ENCODE data around the gene PAK1. TPM values are rescaled to one million over a fixed set of nuclear protein-coding genes. Genes with fewer than 3 reads are reported as not detected.
A peak's percentile ranks its signal among the peaks of the same experiment; 100 is the strongest.

The PAK1 gene
- polyA plus RNA-seq, 1 donor (not counting 4 experiments of a cell fraction or from before 2014, with no cell fraction given) = 78.2 TPM

DNA sequence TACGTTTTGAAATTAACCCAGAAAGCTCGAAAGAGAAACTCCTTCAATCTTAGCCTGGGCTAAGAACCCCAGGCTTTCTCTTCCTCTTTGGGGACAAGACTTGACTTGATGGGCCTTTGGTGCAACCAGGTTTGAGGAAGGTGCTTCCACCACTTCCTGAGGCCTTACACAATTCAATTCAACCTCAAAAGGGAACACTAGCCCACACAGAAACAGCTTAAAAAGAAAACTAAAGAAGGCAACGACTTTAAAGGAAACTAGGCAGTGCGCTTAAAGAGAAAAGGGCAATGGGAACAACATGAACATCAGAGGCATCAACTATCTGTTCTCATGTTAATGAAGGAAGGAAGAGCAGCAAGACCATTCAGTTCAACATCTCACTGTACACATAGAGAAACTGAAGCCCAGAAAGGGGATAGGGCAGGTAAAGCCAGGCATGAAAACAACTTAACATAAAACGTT, 24.8 kb downstream of the PAK1 start:
- Histone ChIP-seq H3K9me3 (ENCODE audit: control insufficient read depth, low read depth, low read length) (no peaks in the 10 kb centered on the region), H4K20me1 (ENCODE audit: control insufficient read depth, extremely low read depth, insufficient read depth, low read length) (no peaks in the 10 kb centered on the region), H3K4me3 (ENCODE audit: control insufficient read depth in 2 of 3, extremely low read depth in 1 of 3, insufficient read depth in 2 of 3, low read depth in 1 of 3, low read length in 3 of 3) (no peak overlapping the region), H2AFZ (ENCODE audit: control insufficient read depth, low read length) (no peak overlapping the region), H3K9me1 (ENCODE audit: control insufficient read depth, extremely low read depth, insufficient read depth, low read length) (peaks cover 2% of the 10 kb centered on the region), H3K79me2 (ENCODE audit: control insufficient read depth, insufficient read depth, low read length) (no peaks in the 10 kb centered on the region), H3K4me1 (ENCODE audit: control insufficient read depth, extremely low read depth, insufficient read depth, low read length) (peaks cover 14% of the 10 kb centered on the region), H3K27ac (ENCODE audit: control insufficient read depth, insufficient read depth, low read length) (no peak overlapping the region), H3K4me2 (ENCODE audit: control insufficient read depth, extremely low read depth, insufficient read depth, low read depth, low read length) (peak overlapping the region; percentile 53), H3K36me3 (ENCODE audit: control insufficient read depth in 2 of 2, extremely low read depth in 1 of 2, insufficient read depth in 2 of 2, low read length in 2 of 2) (no peaks in the 10 kb centered on the region), H3K27me3 (ENCODE audit: control insufficient read depth, extremely low read depth, insufficient read depth, low read length) (no peaks in the 10 kb centered on the region), H3K9ac (ENCODE audit: control insufficient read depth, extremely low read depth, insufficient read depth, low read length) (no peak overlapping the region)
- TF ChIP-seq, protein P1, sequence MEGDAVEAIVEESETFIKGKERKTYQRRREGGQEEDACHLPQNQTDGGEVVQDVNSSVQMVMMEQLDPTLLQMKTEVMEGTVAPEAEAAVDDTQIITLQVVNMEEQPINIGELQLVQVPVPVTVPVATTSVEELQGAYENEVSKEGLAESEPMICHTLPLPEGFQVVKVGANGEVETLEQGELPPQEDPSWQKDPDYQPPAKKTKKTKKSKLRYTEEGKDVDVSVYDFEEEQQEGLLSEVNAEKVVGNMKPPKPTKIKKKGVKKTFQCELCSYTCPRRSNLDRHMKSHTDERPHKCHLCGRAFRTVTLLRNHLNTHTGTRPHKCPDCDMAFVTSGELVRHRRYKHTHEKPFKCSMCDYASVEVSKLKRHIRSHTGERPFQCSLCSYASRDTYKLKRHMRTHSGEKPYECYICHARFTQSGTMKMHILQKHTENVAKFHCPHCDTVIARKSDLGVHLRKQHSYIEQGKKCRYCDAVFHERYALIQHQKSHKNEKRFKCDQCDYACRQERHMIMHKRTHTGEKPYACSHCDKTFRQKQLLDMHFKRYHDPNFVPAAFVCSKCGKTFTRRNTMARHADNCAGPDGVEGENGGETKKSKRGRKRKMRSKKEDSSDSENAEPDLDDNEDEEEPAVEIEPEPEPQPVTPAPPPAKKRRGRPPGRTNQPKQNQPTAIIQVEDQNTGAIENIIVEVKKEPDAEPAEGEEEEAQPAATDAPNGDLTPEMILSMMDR (optimal IDR thresholded peaks at IDR 0.05 in 1 of 3, IDR thresholded peaks at IDR 0.05 in 1 of 3, conservative IDR thresholded peaks at IDR 0.05 in 1 of 3; ENCODE audit: extremely low read depth in 1 of 3, insufficient read depth in 2 of 3, low read length in 3 of 3) = no peak
- TF ChIP-seq EZH2 (IDR thresholded peaks at IDR 0.05; ENCODE audit: low read length) = no peak
- no peak for DNase-seq (ENCODE audit: low read depth, low spot score)
- FAIRE-seq = peak; percentile 9
- dilution Hi-C loops (cut with MboI; ENCODE audit: extremely low pct_ligation_motif_present, low sequenced_read_pairs) = no loop called here

DNA sequence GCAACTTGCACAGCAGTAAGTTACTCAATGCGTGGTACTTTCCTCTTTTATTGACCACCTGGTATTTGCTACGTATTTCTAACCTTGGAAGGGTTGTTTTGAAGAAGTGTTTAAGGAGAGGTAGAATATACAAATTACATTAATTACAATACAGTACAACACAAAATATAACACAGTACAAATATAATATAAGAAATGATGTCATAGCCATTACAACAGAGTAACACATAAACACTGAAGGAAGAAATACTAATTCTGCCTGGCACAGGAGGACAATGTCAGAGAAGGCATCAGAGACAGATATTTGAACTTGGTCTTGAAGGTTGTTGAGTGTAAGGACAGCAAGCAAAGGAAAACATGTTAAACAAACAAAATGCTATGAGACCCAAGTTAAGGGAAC, 25.6 kb downstream of the PAK1 start:
- Histone ChIP-seq H3K27me3 (ENCODE audit: control insufficient read depth, extremely low read depth, insufficient read depth, low read length) (no peaks in the 10 kb centered on the region), H2AFZ (ENCODE audit: control insufficient read depth, low read length) (no peak overlapping the region), H3K9me1 (ENCODE audit: control insufficient read depth, extremely low read depth, insufficient read depth, low read length) (peaks cover 2% of the 10 kb centered on the region), H3K9me3 (ENCODE audit: control insufficient read depth, low read depth, low read length) (no peaks in the 10 kb centered on the region), H3K9ac (ENCODE audit: control insufficient read depth, extremely low read depth, insufficient read depth, low read length) (no peak overlapping the region), H3K27ac (ENCODE audit: control insufficient read depth, insufficient read depth, low read length) (no peak overlapping the region), H3K79me2 (ENCODE audit: control insufficient read depth, insufficient read depth, low read length) (no peaks in the 10 kb centered on the region), H3K36me3 (ENCODE audit: control insufficient read depth in 2 of 2, extremely low read depth in 1 of 2, insufficient read depth in 2 of 2, low read length in 2 of 2) (no peaks in the 10 kb centered on the region), H4K20me1 (ENCODE audit: control insufficient read depth, extremely low read depth, insufficient read depth, low read length) (no peaks in the 10 kb centered on the region), H3K4me1 (ENCODE audit: control insufficient read depth, extremely low read depth, insufficient read depth, low read length) (peaks cover 14% of the 10 kb centered on the region), H3K4me3 (ENCODE audit: control insufficient read depth in 2 of 3, extremely low read depth in 1 of 3, insufficient read depth in 2 of 3, low read depth in 1 of 3, low read length in 3 of 3) (no peak overlapping the region), H3K4me2 (ENCODE audit: control insufficient read depth, extremely low read depth, insufficient read depth, low read depth, low read length) (no peak overlapping the region)
- dilution Hi-C loops (cut with MboI; ENCODE audit: extremely low pct_ligation_motif_present, low sequenced_read_pairs) = no loop called here
- DNase-seq (ENCODE audit: low read depth, low spot score) (no peak), FAIRE-seq (no peak)
- TF ChIP-seq, protein P1 (optimal IDR thresholded peaks at IDR 0.05 in 1 of 3, IDR thresholded peaks at IDR 0.05 in 1 of 3, conservative IDR thresholded peaks at IDR 0.05 in 1 of 3; ENCODE audit: extremely low read depth in 1 of 3, insufficient read depth in 2 of 3, low read length in 3 of 3) = no peak
- TF ChIP-seq EZH2 (IDR thresholded peaks at IDR 0.05; ENCODE audit: low read length) = no peak
